GM23338 (cell line): ENCODE measurements around the gene FBXO47. TPM values are rescaled to one million over a fixed set of nuclear protein-coding genes. Genes with fewer than 3 reads are reported as not detected.

ENCODE experiments used
- ATAC-seq: fragments of 200-7000 bp; cut with Tn5 transposase; 3 replicates; pipeline ENCODE4 v1.9.1; 2020
- DNase-seq: peaks from one replicate; pipeline ENCODE4 v3.0.0-alpha.2; 2015; ENCODE audit warnings: low spot score
- H2AFZ ChIP-seq: fragments of 200-600 bp; sonication (generic); 2 replicates; pipeline ENCODE4 v1.8.0; 2016; ENCODE audit warnings: antibody characterized with exemption, mild to moderate bottlenecking, moderate library complexity
- H3F3A ChIP-seq: fragments of 200-600 bp; sonication (generic); replicated peaks from 2 replicates; pipeline ENCODE4 v1.8.0; 2017; ENCODE audit warnings: antibody characterized with exemption, mixed run types, low read depth
- H3K27ac ChIP-seq: fragments of 200-600 bp; sonication (generic); 2 replicates; pipeline ENCODE4 v1.6.1; 2016; ENCODE audit warnings: low read depth
- H3K27me3 ChIP-seq: fragments of 200-600 bp; sonication (generic); 2 replicates; pipeline ENCODE4 v1.8.0; 2016; ENCODE audit warnings: mild to moderate bottlenecking, mixed run types, moderate library complexity; ENCODE audit not compliant: insufficient read depth
- H3K36me3 ChIP-seq: fragments of 200-600 bp; sonication (generic); 2 replicates; pipeline ENCODE4 v1.8.0; 2016; ENCODE audit warnings: mild to moderate bottlenecking; ENCODE audit not compliant: insufficient read depth
- H3K4me1 ChIP-seq: fragments of 200-600 bp; sonication (generic); 2 replicates; pipeline ENCODE4 v1.8.0; 2016; ENCODE audit warnings: mild to moderate bottlenecking, moderate library complexity; ENCODE audit not compliant: insufficient read depth
- H3K4me2 ChIP-seq: fragments of 200-600 bp; sonication (generic); 2 replicates; pipeline ENCODE4 v1.7.1; 2017; ENCODE audit warnings: mixed run types
- H3K4me3 ChIP-seq: fragments of 200-600 bp; sonication (generic); 2 replicates; pipeline ENCODE4 v1.6.1; 2016; ENCODE audit warnings: mixed run types
- H3K79me2 ChIP-seq: fragments of 200-600 bp; sonication (generic); replicated peaks from 2 replicates; pipeline ENCODE4 v1.8.0; 2017; ENCODE audit warnings: mild to moderate bottlenecking; ENCODE audit not compliant: insufficient read depth
- H3K9me2 ChIP-seq: fragments of 200-600 bp; sonication (generic); 2 replicates; pipeline ENCODE4 v1.8.0; 2017; ENCODE audit not compliant: insufficient read depth
- H4K20me1 ChIP-seq: fragments of 200-600 bp; sonication (generic); replicated peaks from 2 replicates; pipeline ENCODE4 v1.8.0; 2017; ENCODE audit warnings: mild to moderate bottlenecking; ENCODE audit not compliant: insufficient read depth
- H3K27ac Mint-ChIP-seq: 2 replicates; pipeline ENCODE4 v1.8.0; 2020; ENCODE audit warnings: inconsistent platforms, mild to moderate bottlenecking, moderate library complexity, mixed read lengths
- H3K27me3 Mint-ChIP-seq: 3 replicates; pipeline ENCODE4 v1.8.0; 2022; ENCODE audit warnings: low read depth, mild to moderate bottlenecking, moderate library complexity, mixed read lengths, inconsistent platforms; ENCODE audit not compliant: insufficient read depth, poor library complexity
- H3K36me3 Mint-ChIP-seq: 3 replicates; pipeline ENCODE4 v1.8.0; 2021; ENCODE audit warnings: low read depth, mild to moderate bottlenecking, inconsistent platforms, moderate library complexity, mixed read lengths
- H3K4me1 Mint-ChIP-seq: 3 replicates; pipeline ENCODE4 v1.8.0; 2020; ENCODE audit warnings: mild to moderate bottlenecking, inconsistent platforms, mixed read lengths
- H3K4me3 Mint-ChIP-seq: 3 replicates; pipeline ENCODE4 v1.8.0; 2021; ENCODE audit warnings: moderate library complexity, mild to moderate bottlenecking, inconsistent platforms, mixed read lengths
- H3K9me3 Mint-ChIP-seq: 3 replicates; pipeline ENCODE4 v1.8.0; 2020; ENCODE audit warnings: moderate library complexity, mild to moderate bottlenecking, inconsistent platforms, mixed read lengths
- CREB1 ChIP-seq: fragments of 250-450 bp; sonication (Bioruptor Pico); IDR thresholded peaks from 2 replicates; pipeline ENCODE4 v1.5.0; 2020; ENCODE audit warnings: low read depth, mild to moderate bottlenecking, moderate library complexity
- CTCF ChIP-seq, 2 experiments: fragments of 200-600 bp in 1 of 2; sonication (generic) in 1 of 2; conservative IDR thresholded peaks; 2 replicates each; pipeline versions ENCODE4 v1.5.1 to v1.6.1; 2016 to 2017; ENCODE audit warnings: antibody characterized with exemption in 2 of 2, low read depth in 2 of 2, mild to moderate bottlenecking in 2 of 2, moderate library complexity in 1 of 2
- EZH2 ChIP-seq: fragments of 200-600 bp; sonication (generic); IDR thresholded peaks from one replicate; pipeline ENCODE4 v1.8.0; 2017; ENCODE audit warnings: antibody characterized with exemption, mild to moderate bottlenecking, low read depth; ENCODE audit not compliant: unreplicated experiment
- EZH2phosphoT487 ChIP-seq: fragments of 200-600 bp; sonication (generic); IDR thresholded peaks from one replicate; pipeline ENCODE4 v1.8.1; 2018; ENCODE audit warnings: antibody characterized with exemption; ENCODE audit not compliant: unreplicated experiment
- NANOG ChIP-seq: IDR thresholded peaks from 2 replicates; pipeline ENCODE4 v1.6.1; 2016; ENCODE audit warnings: antibody characterized with exemption, borderline replicate concordance
- POLR2AphosphoS5 ChIP-seq: IDR thresholded peaks from 2 replicates; pipeline ENCODE4 v1.6.1; 2016; ENCODE audit warnings: antibody characterized with exemption, low read depth
- REST ChIP-seq: IDR thresholded peaks from one replicate; pipeline ENCODE4 v1.6.1; 2018; ENCODE audit warnings: antibody characterized with exemption; ENCODE audit not compliant: unreplicated experiment
- STAT1 ChIP-seq: IDR thresholded peaks from one replicate; pipeline ENCODE4 v1.6.1; 2016; ENCODE audit warnings: antibody characterized with exemption; ENCODE audit not compliant: unreplicated experiment
- ZNF331 ChIP-seq: fragments of 250-450 bp; sonication (Bioruptor Pico); IDR thresholded peaks from 2 replicates; pipeline ENCODE4 v1.5.0; 2020; ENCODE audit warnings: low read depth, mild to moderate bottlenecking, moderate library complexity
- ZNF462 ChIP-seq: fragments of 250-450 bp; sonication (Bioruptor Pico); IDR thresholded peaks from 2 replicates; pipeline ENCODE4 v1.5.0; 2020; ENCODE audit warnings: mild to moderate bottlenecking, moderate library complexity
- polyA plus RNA-seq: library from polyadenylated mRNA; unstranded; fragments of >200 nt; fragmentation: Nextera tagmentation; extraction: Ambion mirVana; gene quantifications from 2 replicates; pipeline ENCODE4 v1.2.1, GENCODE V29; 2016
- total RNA-seq: library from RNA; depleted of rRNA; stranded (reverse); fragments of >200 nt; shearing (Covaris generic); gene quantifications from 2 replicates; pipeline ENCODE4 v1.2.3, GENCODE V29; 2014

The FBXO47 gene
- total and polyA plus RNA-seq, 2 experiments from 2014 or later: not detected

- H3K4me3 Mint-ChIP-seq: no peak overlapping the region
- Histone ChIP-seq H3K27me3 (no peaks in the 10 kb centered on the region), H3K9me2 (no peaks in the 10 kb centered on the region), H3K4me3 (no peak overlapping the region), H3K4me2 (no peak overlapping the region), H4K20me1 (peaks cover 36% of the 10 kb centered on the region), H3K36me3 (no peaks in the 10 kb centered on the region), H3K79me2 (peaks cover 42% of the 10 kb centered on the region), H3F3A (0 out of 2 replicates have a peak, but pooled peaks cover 10% of the 10 kb centered on the region), H3K4me1 (peaks cover 22% of the 10 kb centered on the region; the same call in 1 of the 2 replicates), H3K27ac (no peak overlapping the region), H2AFZ (no peak overlapping the region)
- DNase-seq (no peak), ATAC-seq (no peak)
- H3K27me3 Mint-ChIP-seq: peaks cover 4% of the 10 kb centered on the region
- TF ChIP-seq ZNF462 (no peak), ZNF331 (CRISPR knock-in tag) (no peak), STAT1 (no peak), EZH2phosphoT487 (no peak), REST (no peak), EZH2 (no peak), NANOG (no peak), CREB1 (CRISPR knock-in tag) (no peak), POLR2AphosphoS5 (no peak), CTCF (conservative IDR thresholded peaks at IDR 0.05; ENCODE audit: low read depth in 2 of 2) (no peak)
- H3K4me1 Mint-ChIP-seq: peaks cover 25% of the 10 kb centered on the region
- no peaks in the 10 kb centered on the region for H3K9me3 Mint-ChIP-seq
- H3K27ac Mint-ChIP-seq: no peak overlapping the region
- peaks cover 34% of the 10 kb centered on the region for H3K36me3 Mint-ChIP-seq
Observed at GRCh38 chr17:38905375-38905774, 61.8 kb downstream of the FBXO47 start.
